HepG2 (cell line): ENCODE results near the gene PRDM15. TPM values are rescaled to one million over a fixed set of nuclear protein-coding genes. Genes with fewer than 3 reads are reported as not detected.

Source experiments
- CREM ChIP-seq, 2 experiments: sonication (generic) in 1 of 2; formaldehyde crosslinking in 1 of 2; IDR thresholded peaks; 2 replicates each; pipeline versions ENCODE4 v1.4.0 to v1.6.1; 2016 to 2020; ENCODE audit warnings: antibody characterized with exemption in 1 of 2, mild to moderate bottlenecking in 1 of 2, missing genetic modification reagents in 1 of 2
- HDAC2 ChIP-seq: sonication (generic); formaldehyde crosslinking; IDR thresholded peaks from 2 replicates; pipeline ENCODE4 v1.4.0; 2020; ENCODE audit warnings: missing genetic modification reagents
- IRX3 ChIP-seq: sonication (generic); formaldehyde crosslinking; IDR thresholded peaks from 2 replicates; pipeline ENCODE4 v1.8.1; 2023; ENCODE audit warnings: mild to moderate bottlenecking, low read depth, missing genetic modification reagents, borderline replicate concordance
- KDM5A ChIP-seq: fragments of 200-600 bp; sonication (generic); IDR thresholded peaks from 2 replicates; pipeline ENCODE4 v1.7.0; 2018; ENCODE audit warnings: antibody characterized with exemption, mild to moderate bottlenecking, low read length, borderline replicate concordance
- MEF2D ChIP-seq: sonication (generic); formaldehyde crosslinking; IDR thresholded peaks from 2 replicates; pipeline ENCODE4 v1.5.1; 2020; ENCODE audit warnings: mild to moderate bottlenecking, missing genetic modification reagents
- SALL2 ChIP-seq: sonication (generic); formaldehyde crosslinking; IDR thresholded peaks from 2 replicates; pipeline ENCODE4 v1.8.1; 2023; ENCODE audit warnings: mild to moderate bottlenecking, missing genetic modification reagents, inconsistent platforms
- SIN3A ChIP-seq: IDR thresholded peaks from 2 replicates; pipeline ENCODE4 v1.6.1; 2011; ENCODE audit warnings: low read depth, mild to moderate bottlenecking, control low read depth, low read length, borderline replicate concordance
- TAF15 ChIP-seq: fragments of 200-400 bp; formaldehyde crosslinking; IDR thresholded peaks from one replicate; pipeline ENCODE4 v1.6.1; 2018; ENCODE audit warnings: mild to moderate bottlenecking, low read depth, low read length; ENCODE audit not compliant: poor library complexity, severe bottlenecking
- XBP1 ChIP-seq: sonication (generic); formaldehyde crosslinking; IDR thresholded peaks from 2 replicates; pipeline ENCODE4 v1.5.0; 2020; ENCODE audit warnings: missing genetic modification reagents
- ZBTB34 ChIP-seq: sonication (generic); formaldehyde crosslinking; IDR thresholded peaks from 2 replicates; pipeline ENCODE4 v1.8.0; 2022; ENCODE audit warnings: mild to moderate bottlenecking, missing genetic modification reagents
- ZNF20 ChIP-seq: sonication (generic); formaldehyde crosslinking; IDR thresholded peaks from 2 replicates; pipeline ENCODE4 v1.4.0; 2020; ENCODE audit warnings: mild to moderate bottlenecking, moderate library complexity, missing genetic modification reagents
- ZNF576 ChIP-seq: sonication (generic); formaldehyde crosslinking; IDR thresholded peaks from 2 replicates; pipeline ENCODE4 v1.4.0; 2020; ENCODE audit warnings: mild to moderate bottlenecking, missing genetic modification reagents
- ZSCAN25 ChIP-seq: sonication (generic); formaldehyde crosslinking; IDR thresholded peaks from 2 replicates; pipeline ENCODE4 v1.8.0; 2022; ENCODE audit warnings: mild to moderate bottlenecking, missing genetic modification reagents
- polyA plus RNA-seq, 8 experiments: library from polyadenylated mRNA; depleted of rRNA in 3 of 8; stranded (reverse) in 7 of 8; unstranded in 1 of 8; fragments of >200 nt; fragmentation: Illumina TruSeq in 4 of 8; extraction: Trizol in 4 of 8; gene quantifications; 2 replicates each; pipeline versions ENCODE4 v1.2.1 to v1.2.3, GENCODE V29; 2011 to 2016; ENCODE audit warnings: low read depth in 4 of 8, missing spikeins in 1 of 8, mixed read lengths in 1 of 8; ENCODE audit not compliant: insufficient read depth in 1 of 8
- total RNA-seq, 5 experiments: library from RNA; depleted of rRNA; stranded (reverse); fragments of >200 nt; fragmentation: Illumina TruSeq; extraction: Trizol; gene quantifications; 2 replicates each; pipeline ENCODE4 v1.2.3, GENCODE V29; 2016; ENCODE audit warnings: low read depth in 1 of 5

The PRDM15 gene
- total and polyA plus RNA-seq, 2 of the 13 experiments (the other 11 are each of a cell fraction or from before 2014, with no cell fraction given), result 4.0 to 6.9 TPM

GRCh38 chr21:41765973-41766882 is 112.9 kb downstream of the PRDM15 start (continued):
- TF ChIP-seq XBP1 (CRISPR knock-in tag) (no peak), TAF15 (no peak), ZNF20 (CRISPR knock-in tag) (0 out of 2 replicates have a peak, but pooled peaks have one; percentile 30), ZSCAN25 (CRISPR knock-in tag) (no peak), IRX3 (CRISPR knock-in tag) (no peak), HDAC2 (CRISPR knock-in tag) (no peak), MEF2D (CRISPR knock-in tag) (no peak), SALL2 (CRISPR knock-in tag) (no peak), CREM (IDR thresholded peaks at IDR 0.05) (no peak), CREM (CRISPR knock-in tag; IDR thresholded peaks at IDR 0.05) (no peak), ZBTB34 (CRISPR knock-in tag) (no peak), SIN3A (0 out of 2 replicates have a peak, but pooled peaks have one; percentile 40), ZNF576 (no peak), KDM5A (peak; percentile 16; the same call in 1 of the 2 replicates)
